DOHH2 (cell line): ENCODE measurements around the gene THSD7A.

Experiments used
- CTCF ChIP-seq: fragments of 200-600 bp; sonication (generic); IDR thresholded peaks from one replicate; pipeline ENCODE4 v1.5.1; 2014; ENCODE audit warnings: antibody characterized with exemption, mild to moderate bottlenecking, low read depth, low read length; ENCODE audit not compliant: poor library complexity, severe bottlenecking
- EZH2phosphoT487 ChIP-seq: fragments of 200-600 bp; sonication (generic); IDR thresholded peaks from 2 replicates; pipeline ENCODE4 v1.6.1; 2017; ENCODE audit warnings: borderline replicate concordance, mild to moderate bottlenecking, antibody characterized with exemption, low read length, moderate library complexity, mixed read lengths

- TF ChIP-seq CTCF (peak; percentile 89), EZH2phosphoT487 (no peak)
These were observed 488.1 kb downstream of the THSD7A start for GRCh38 chr7:11343818-11344413.
